ENCODE data around the gene MED10.
"Not testable (repeated sequence)": the region's sequence is repeated elsewhere in the genome, so short reads cannot be mapped to it uniquely, and the experiment has no call there.

MED10 gene

DNA sequence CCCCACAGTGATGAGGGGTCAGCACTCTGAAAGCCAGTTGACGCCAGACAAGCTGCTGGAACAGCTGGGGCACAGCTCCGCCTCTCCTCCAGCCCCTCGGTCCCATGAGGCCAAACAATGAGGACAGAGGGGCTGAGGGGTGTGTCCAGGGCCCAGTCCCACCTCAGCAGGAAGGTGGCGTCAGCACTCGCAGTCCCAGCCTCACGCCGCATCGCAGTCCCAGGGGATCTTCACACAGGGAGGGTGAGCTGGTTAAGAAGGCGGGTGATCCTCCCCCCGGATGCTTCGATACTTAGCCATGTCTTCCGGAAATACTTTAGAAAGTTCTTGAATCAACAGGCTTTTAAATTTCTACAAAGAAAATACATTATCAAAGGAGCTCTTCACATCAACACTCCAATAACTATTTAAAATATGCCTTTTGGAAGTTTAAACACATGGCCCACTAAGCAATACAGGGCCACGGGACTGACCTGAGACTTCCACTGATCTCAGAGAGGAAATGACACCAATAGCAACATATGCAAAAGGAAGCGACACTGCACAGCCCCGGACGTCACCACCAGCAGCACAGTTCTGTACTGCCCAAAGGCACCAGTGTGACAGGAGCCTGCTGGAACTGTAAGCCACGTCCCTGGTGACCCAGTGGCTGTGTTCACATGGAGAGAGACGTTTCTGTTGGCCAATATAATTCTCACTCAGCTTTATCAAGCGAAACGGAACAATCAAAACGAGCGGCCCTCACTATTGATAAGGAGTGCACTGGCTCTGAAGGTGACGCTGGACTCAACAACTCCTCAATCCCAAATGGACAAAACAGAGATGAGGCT lies 5.9 kb downstream of the MED10 start:
- DNase-seq: no peak

- DNase-seq: no peak
Measured at GRCh38 chr5:6371079-6371810, 7.1 kb downstream of the MED10 start.

GRCh38 chr5:6370580-6370979 lies 7.8 kb downstream of the MED10 start:
- DNase-seq: no peak

DNA sequence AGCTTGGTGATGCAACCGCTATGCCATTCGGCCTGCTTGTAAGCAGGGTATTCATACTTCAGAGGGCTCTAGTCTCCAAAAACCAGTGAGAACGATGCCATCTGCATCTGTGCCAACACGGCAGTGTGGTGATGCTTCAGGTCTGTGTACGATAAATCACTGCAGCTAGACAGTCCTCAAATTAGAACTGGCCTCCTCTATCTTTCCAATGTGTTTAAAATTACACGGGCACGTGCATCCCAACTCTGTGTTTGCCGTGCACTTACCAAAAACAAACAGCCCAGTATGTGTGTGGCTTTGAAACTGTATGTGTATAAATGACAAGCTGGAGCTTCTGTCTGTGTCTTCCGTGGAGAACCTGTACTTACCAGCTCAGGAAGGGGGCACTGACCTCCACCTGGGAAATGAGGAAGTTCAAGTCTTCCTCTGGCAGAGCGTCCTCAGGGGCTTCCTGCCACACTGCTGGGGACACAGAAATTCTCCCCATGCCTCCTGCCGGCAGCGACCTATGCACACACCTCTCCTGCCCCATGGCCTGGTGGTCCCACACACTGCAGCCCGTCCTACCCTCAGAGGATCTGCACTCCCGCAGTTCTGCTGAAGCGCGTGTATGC lies 12.3 kb downstream of the MED10 start:
- DNase-seq: peak; percentile 40

DNA sequence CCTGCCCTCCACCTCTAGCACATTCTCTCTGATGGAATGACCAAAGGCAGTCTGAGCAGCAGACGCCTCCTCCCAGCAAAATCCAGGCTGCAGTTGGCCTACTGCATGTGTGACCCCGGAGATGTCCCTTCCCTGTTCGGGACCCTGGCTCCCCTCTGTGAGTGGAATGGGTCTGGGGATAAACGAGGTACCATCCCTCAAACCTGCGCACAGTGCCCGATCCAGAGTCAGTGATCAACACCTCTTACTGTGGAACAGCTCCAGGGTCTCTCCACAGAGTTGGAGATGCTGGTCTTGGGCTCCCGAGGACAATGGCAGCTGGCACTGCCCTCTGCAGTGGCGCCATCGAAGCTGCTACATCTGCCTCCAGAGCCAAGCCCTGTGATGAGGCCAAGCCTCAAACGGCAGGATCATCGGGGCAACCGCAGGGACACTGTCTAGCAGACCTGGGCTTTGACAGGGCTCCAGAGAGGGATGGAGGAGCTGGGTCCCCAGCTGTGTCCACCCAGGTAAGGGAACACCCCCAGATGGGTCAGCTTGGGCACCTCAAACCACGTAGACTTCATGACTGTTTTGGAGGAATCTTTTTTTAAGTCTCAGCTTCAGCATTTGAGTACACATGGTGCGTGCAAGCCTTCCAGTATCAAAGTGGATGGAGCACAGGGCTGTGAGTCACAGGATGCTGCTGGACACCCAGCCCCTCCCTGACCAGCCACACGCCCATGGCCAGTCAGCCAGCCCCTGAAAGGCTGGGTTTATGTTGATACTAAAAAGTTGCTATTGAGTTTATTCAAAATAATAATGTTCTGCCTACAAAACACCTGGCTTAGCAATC lies 13.0 kb downstream of the MED10 start:
- no peak for DNase-seq

DNA sequence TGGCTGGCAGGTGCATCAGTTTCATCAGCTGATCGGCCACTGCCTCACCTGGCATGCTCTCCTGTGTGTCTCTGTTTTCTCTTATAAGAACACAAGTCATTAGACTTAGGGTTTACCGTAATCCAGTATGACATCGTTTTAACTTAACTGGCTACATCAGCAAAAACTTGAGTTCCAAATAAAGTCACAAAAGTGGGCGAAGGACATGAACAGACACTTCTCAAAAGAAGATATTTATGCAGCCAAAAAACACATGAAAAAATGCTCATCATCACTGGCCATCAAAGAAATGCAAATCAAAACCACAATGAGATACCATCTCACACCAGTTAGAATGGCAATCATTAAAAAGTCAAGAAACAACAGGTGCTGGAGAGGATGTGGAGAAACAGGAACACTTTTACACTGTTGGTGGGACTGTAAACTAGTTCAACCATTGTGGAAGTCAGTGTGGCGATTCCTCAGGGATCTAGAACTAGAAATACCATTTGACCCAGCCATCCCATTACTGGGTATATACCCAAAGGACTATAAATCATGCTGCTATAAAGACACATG lies 14.8 kb downstream of the MED10 start:
- not testable (repeated sequence) for DNase-seq

- no peak for DNase-seq
Measured at GRCh38 chr5:6362846-6363245, 15.5 kb downstream of the MED10 start.

GRCh38 chr5:6361101-6361500 lies 17.2 kb downstream of the MED10 start:
- DNase-seq: no peak

DNA sequence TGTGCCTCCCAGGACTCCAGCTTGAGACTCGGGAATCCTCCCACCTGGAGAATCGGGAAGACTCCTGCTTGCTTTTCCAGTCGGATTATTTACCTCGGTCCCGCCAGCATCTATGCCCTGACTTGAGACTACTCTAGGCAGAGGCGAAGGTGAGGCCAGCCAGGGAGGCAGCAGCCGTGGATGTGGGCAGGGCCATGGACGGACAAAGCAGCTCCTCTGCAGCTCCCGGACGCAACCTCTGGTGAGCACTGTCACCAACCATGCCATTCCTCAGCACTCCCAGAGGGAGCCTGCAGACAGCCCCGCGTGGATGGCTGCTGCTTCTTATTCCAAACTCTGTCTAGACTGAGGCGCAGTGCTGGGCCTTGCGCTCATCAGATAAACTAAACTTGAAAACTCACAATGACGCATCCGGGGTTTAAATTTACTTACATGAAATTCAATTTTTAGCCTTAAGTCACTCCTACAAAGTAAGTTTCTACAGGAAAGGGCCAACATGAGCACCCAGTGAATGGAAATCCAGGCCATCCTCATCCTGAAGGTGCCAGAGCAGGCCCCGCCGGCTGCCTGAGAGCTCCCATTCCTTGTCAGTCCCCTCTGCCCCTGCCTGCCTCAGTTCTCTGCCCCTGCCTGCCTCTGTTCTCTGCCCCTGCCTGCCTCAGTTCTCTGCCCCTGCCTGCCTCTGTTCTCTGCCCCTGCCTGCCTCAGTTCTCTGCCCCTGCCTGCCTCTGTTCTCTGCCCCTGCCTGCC lies 17.8 kb downstream of the MED10 start:
- no peak for DNase-seq

GRCh38 chr5:6359555-6360322 lies 18.6 kb downstream of the MED10 start:
- no peak for DNase-seq

DNA sequence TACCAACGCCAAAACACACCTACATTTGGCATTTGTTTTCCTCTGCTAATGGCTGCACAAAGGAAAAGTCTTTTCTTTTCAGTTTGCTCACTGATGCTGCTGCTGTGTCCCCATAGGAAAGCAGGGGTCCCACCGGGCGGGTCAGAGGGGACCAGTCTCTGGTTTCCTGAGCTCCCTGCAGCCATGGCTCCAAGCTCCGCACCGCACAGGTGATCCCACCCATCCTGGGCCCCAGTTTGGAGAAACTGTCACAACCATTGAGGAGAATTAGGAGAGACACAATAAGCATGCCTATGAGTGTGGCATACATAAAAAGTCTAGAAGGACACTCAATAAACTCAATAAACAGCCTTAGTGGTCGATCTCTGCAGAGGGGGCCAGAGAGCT lies 19.9 kb downstream of the MED10 start:
- DNase-seq: no peak

DNA sequence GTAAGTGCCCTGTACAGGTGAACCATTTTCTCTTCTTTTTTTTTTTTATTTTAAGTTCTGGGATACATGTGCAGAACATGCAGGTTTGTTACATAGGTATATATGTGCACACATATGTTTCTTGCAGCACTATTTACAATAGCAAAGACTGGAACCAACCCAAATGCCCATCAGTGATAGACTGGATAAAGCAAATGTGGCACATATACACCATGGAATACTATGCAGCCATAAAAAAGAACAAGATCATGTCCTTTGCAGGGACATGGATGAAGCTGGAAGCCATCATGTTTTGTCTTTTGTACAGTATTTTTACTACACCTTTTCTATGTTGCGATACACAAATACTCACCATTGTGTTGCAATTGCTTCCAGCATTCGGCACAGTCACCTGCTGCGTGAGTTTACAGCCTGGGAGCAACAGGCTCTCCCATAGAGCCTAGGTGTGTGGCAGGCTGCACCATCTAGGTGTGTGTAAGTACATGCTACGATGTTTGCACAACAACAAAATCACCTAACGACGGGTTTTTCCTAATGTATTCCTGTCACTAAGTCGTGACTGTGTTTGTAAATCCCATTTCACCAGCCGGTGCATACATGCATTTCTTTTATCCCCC lies 20.4 kb downstream of the MED10 start:
- DNase-seq: not testable (repeated sequence)

- no peak for DNase-seq
Measured at GRCh38 chr5:6356578-6357164, 21.7 kb downstream of the MED10 start.

GRCh38 chr5:6355294-6355693 lies 23.1 kb downstream of the MED10 start:
- DNase-seq: no peak

DNA sequence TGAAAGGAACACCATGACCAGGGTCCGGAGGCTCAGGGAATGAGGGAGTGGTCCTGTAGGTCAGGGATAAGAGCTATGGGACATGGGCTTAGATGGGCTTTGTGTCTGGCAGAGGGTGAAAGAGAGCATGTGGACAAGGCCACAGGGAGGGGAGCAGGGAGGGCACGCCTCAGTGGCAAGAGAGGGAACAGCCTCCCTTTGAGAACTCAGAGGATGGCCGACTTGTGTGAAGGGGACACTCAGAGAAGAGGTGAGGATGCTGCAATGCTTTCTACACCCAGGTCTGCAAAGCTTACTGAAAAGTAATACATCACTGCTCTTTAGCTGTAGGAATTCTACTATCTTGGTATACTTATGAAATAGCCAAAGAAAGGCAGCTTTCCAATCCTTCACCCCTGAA lies 23.5 kb downstream of the MED10 start:
- no peak for DNase-seq

DNA sequence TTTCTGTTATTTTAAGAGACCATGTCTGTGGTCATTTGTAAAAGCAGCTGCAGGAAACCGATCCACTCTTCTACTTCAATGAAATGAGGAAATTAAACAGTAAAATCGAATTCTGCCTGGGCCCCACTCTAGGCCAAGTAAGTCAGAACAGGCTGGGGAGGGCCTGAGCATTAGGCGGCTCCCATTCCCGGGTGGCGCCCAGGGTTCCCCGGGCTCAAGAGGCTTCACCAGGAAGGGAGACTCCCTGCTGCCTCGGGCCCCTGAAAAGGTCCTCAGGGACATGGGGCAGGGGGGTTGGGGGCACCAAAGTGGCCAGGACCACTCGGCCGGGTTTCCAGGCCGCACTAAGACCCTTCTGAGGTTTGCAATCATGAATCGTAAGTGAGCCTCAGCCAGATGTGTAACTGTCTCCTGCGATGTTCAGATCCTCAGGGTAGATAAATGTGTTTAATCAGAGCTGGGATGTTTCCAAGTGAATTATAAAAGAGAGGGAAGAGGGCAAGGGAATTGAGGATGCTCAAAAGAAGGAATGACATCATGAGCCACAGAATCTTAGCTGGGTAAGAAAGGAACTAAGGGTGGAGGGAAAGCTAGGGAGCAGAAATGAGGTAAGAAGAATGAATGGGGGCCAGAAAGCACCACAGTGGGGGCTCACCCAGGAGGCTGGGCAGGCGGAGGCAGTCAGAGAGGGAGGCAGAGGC lies 24.6 kb downstream of the MED10 start:
- DNase-seq: no peak

DNA sequence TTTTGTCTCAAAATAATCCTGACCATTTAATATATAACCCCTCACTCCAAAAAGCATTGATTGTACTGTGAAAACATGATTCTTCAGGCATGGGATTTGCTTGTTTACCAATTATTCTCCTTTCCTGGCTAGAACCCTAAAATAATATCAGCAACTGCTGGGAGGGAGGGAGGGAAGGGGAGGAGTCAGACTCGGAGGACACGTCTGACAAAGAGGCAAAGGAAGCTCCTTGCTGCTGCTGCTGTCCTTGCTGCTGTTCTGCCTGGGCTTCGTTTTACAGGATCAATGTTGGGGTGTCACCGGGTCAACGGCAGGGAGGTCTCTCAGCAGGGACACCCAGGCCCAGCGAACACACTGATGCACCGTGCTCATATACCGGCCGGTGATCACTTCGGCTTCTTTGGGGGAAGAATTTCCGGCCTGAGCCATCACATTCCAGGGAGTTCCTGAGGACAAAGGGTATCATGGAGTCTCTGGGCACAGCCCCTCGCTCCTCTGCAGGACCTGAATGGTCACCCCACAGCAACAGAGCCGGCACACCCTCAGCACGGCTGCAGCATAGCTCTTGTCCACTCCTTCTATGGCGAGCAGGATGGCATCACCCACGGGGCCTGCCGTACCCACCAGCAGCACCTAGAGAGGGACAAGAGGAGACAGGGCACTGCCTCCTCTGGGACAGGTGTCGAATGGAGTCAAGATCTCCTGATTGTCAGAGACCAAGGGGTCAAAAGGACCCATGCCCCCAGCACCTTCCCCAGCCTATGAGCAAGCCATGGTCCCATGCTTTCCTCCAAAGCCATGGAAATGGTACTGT lies 27.9 kb downstream of the MED10 start:
- DNase-seq: no peak

GRCh38 chr5:6349387-6349786 lies 29.0 kb downstream of the MED10 start:
- no peak for DNase-seq

Data from NCI-H774 (cell line).